Measurements from ENCODE around the gene HFE. TPM values are rescaled to one million over a fixed set of nuclear protein-coding genes. Genes with fewer than 3 reads are reported as not detected.
"Not testable (repeated sequence)": the region's sequence is repeated elsewhere in the genome, so short reads cannot be mapped to it uniquely, and the experiment has no call there.

Gene HFE
- total and polyA plus RNA-seq, 11 donors, result 1.6 to 13.9 (median 2.9) TPM

DNA sequence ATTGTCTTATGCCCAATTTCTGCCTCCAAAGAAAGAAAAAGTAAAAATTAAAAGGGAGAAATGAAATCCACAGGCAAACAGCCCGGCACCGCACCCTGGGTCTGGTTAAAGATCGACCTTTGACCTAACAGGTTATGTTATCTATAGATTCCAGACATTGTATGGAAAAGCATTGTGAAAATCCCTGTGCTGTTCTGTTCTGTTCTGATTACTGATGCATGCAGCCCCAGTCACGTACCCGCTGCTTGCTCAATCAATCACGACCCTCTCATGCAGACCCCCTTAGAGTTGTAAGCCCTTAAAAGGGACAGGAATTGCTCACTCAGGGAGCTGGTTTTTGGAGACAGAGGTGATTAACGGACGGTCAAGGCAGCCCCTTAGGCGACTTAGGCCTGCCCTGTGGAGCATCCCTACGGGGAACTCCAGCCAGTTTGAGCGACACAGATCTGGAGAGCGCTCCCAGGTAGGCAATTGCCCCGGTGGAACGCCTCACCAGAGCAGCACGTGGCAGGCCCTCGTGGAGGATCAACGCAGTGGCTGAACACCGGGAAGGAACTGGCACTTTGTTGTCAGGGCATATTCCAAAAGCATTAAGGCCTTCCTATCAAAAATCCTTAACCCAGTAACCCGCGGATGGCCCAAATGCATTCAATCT lies 12.0 kb upstream of the HFE start:
- WGBS, 4 donors, result 68 to 76% (median 74%) methylated on average over 19 to 20 of the region's 20 CpGs
- no peak for DNase-seq
- no peak for ATAC-seq
- Histone ChIP-seq H3K27me3 (no peaks in the 10 kb centered on the region), H3K36me3 (no peaks in the 10 kb centered on the region), H3K9me3 (no peaks in the 10 kb centered on the region), H3K27ac (no peak overlapping the region), H3K4me3 (no peak overlapping the region), H3K4me1 (peaks cover 0 to 7% (median 0%) of the 10 kb centered on the region in 12 donors)
- TF ChIP-seq POLR2A (IDR thresholded peaks at IDR 0.05) (no peak), CTCF (IDR thresholded peaks at IDR 0.05) (no peak)
- intact Hi-C loops (cut with DNase I), result no loop called here

- H3K27ac ChIP-seq; intact Hi-C loops (cut with DNase I); DNase-seq; H3K4me1 ChIP-seq; ATAC-seq; H3K36me3 ChIP-seq; H3K4me3 ChIP-seq; H3K27me3 ChIP-seq: not testable (repeated sequence)
- peaks cover 0 to 12% (median 0%) of the 10 kb centered on the region in 12 donors for H3K9me3 ChIP-seq
- 68 to 77% (median 70%) methylated on average over 3 of the region's 3 CpGs for WGBS, 4 donors
These were observed 9.2 kb upstream of the HFE start for GRCh38 chr6:26078066-26078465.

DNA sequence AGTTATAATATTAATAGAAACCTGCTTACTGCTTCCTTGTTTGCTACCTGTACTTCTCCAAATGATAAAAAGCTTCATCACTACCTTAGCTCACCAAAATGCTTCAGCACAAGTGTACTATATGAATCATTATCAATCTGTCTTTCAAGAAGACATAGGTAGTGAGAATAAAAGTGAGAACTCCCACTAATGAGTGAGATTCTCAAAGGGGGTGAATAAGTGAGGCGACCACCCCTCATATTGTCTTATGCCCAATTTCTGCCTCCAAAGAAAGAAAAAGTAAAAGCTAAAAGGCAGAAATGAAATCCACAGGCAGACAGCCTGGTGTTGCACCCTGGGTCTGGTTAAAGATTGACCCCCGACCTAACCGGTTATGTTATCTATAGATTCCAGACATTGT lies 6.1 kb upstream of the HFE start:
- WGBS, 4 donors, result 90 to 94% (median 92%) methylated on average over 3 of the region's 3 CpGs
- H3K4me1 ChIP-seq; H3K4me3 ChIP-seq; H3K27ac ChIP-seq; H3K36me3 ChIP-seq; intact Hi-C loops (cut with DNase I); H3K27me3 ChIP-seq; DNase-seq; ATAC-seq: not testable (repeated sequence)
- H3K9me3 ChIP-seq, result peaks cover 0 to 12% (median 0%) of the 10 kb centered on the region in 12 donors

DNA sequence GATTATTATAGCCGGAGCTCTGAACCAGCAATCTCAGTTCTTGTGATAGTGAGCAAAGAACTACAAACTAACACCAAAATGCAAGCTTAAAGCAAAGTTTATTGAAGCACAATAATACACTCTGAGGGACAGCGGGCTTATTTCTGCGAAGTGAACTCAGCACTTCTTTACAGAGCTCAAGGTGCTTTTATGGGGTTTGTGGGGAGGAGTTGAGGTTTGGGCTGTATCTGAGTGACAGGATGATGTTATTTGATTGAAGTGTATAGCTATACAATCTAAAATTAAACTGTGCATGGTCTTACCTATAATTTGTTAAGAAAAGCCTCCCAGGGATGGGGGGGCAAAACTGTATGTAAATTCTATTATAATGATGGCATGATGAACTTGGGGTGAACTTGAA lies 1.0 kb upstream of the HFE start:
- Histone ChIP-seq H3K4me1 (peaks cover 0 to 31% (median 18%) of the 10 kb centered on the region in 12 donors), H3K9me3 (peaks cover 0 to 4% (median 0%) of the 10 kb centered on the region in 12 donors), H3K27me3 (no peaks in the 10 kb centered on the region), H3K36me3 (no peaks in the 10 kb centered on the region), H3K4me3 (no peak overlapping the region), H3K27ac (no peak overlapping the region)
- DNase-seq (no peak), ATAC-seq (no peak)
- intact Hi-C loops (cut with DNase I), result no loop called here
- no peak for TF ChIP-seq CTCF (IDR thresholded peaks at IDR 0.05)
- TF ChIP-seq POLR2A (IDR thresholded peaks at IDR 0.05), result no peak
- WGBS, 4 donors, result 93 to 99% (median 95%) methylated on average over 3 of the region's 3 CpGs

- Histone ChIP-seq H3K4me1 (peaks cover 0 to 44% (median 18%) of the 10 kb centered on the region in 12 donors), H3K36me3 (peaks cover 0 to 4% (median 0%) of the 10 kb centered on the region in 9 donors), H3K27me3 (no peaks in the 10 kb centered on the region), H3K9me3 (no peaks in the 10 kb centered on the region), H3K4me3 (peak overlapping the region in 11 of 12 donors; percentile 58 to 82 (median 70)), H3K27ac (peak overlapping the region; percentile 67 to 91 (median 86))
- peak in 1 of 5 donors; percentile 44 for DNase-seq
- 36 to 59% (median 38%) methylated on average over 5 of the region's 5 CpGs for WGBS, 4 donors
- intact Hi-C loops (cut with DNase I), result no loop called here
- TF ChIP-seq POLR2A (IDR thresholded peaks at IDR 0.05) (no peak), CTCF (IDR thresholded peaks at IDR 0.05) (no peak)
- ATAC-seq, result peak; percentile 53 to 91 (median 72)
These were observed 1.1 kb downstream of the HFE start for GRCh38 chr6:26088344-26088743.

All from heart left ventricle (tissue), 16 donors.